ENCODE results near the gene IFI27. TPM values are rescaled to one million over a fixed set of nuclear protein-coding genes. Genes with fewer than 3 reads are reported as not detected.

Gene IFI27
- total and polyA plus RNA-seq, 2 of the 4 experiments (the other 2 are of a cell fraction): under 0.01 to 0.60 TPM

- TF ChIP-seq RCOR1 (IDR thresholded peaks at IDR 0.05; ENCODE audit: insufficient replicate concordance, low read length) (no peak), FOS (IDR thresholded peaks at IDR 0.05; ENCODE audit: low read depth, low read length) (no peak), CHD1 (IDR thresholded peaks at IDR 0.05; ENCODE audit: low read depth, low read length) (no peak), MXI1 (IDR thresholded peaks at IDR 0.05; ENCODE audit: borderline replicate concordance, low read depth, low read length) (no peak), SMC3 (IDR thresholded peaks at IDR 0.05; ENCODE audit: low read depth, low read length) (no peak), RFX5 (IDR thresholded peaks at IDR 0.05; ENCODE audit: low read depth, low read length) (no peak), MAFK (IDR thresholded peaks at IDR 0.05; ENCODE audit: low read depth, low read length) (no peak), BHLHE40 (IDR thresholded peaks at IDR 0.05; ENCODE audit: low read depth, low read length) (no peak), RAD21 (IDR thresholded peaks at IDR 0.05; ENCODE audit: low read length) (no peak), NFE2L2 (IDR thresholded peaks at IDR 0.05; ENCODE audit: low read depth, low read length) (no peak), CEBPB (IDR thresholded peaks at IDR 0.05; ENCODE audit: low read depth, low read length) (no peak), MAZ (IDR thresholded peaks at IDR 0.05; ENCODE audit: borderline replicate concordance, low read depth, low read length) (no peak), POLR2A (IDR thresholded peaks at IDR 0.05; ENCODE audit: low read depth, low read length) (no peak)
- TF ChIP-seq, protein P1, sequence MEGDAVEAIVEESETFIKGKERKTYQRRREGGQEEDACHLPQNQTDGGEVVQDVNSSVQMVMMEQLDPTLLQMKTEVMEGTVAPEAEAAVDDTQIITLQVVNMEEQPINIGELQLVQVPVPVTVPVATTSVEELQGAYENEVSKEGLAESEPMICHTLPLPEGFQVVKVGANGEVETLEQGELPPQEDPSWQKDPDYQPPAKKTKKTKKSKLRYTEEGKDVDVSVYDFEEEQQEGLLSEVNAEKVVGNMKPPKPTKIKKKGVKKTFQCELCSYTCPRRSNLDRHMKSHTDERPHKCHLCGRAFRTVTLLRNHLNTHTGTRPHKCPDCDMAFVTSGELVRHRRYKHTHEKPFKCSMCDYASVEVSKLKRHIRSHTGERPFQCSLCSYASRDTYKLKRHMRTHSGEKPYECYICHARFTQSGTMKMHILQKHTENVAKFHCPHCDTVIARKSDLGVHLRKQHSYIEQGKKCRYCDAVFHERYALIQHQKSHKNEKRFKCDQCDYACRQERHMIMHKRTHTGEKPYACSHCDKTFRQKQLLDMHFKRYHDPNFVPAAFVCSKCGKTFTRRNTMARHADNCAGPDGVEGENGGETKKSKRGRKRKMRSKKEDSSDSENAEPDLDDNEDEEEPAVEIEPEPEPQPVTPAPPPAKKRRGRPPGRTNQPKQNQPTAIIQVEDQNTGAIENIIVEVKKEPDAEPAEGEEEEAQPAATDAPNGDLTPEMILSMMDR (conservative IDR thresholded peaks at IDR 0.05; ENCODE audit: low read depth, low read length): no peak
- TF ChIP-seq, protein P2, sequence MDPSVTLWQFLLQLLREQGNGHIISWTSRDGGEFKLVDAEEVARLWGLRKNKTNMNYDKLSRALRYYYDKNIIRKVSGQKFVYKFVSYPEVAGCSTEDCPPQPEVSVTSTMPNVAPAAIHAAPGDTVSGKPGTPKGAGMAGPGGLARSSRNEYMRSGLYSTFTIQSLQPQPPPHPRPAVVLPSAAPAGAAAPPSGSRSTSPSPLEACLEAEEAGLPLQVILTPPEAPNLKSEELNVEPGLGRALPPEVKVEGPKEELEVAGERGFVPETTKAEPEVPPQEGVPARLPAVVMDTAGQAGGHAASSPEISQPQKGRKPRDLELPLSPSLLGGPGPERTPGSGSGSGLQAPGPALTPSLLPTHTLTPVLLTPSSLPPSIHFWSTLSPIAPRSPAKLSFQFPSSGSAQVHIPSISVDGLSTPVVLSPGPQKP (IDR thresholded peaks at IDR 0.05; ENCODE audit: borderline replicate concordance, low read depth, low read length): no peak
- TF ChIP-seq, protein P3, sequence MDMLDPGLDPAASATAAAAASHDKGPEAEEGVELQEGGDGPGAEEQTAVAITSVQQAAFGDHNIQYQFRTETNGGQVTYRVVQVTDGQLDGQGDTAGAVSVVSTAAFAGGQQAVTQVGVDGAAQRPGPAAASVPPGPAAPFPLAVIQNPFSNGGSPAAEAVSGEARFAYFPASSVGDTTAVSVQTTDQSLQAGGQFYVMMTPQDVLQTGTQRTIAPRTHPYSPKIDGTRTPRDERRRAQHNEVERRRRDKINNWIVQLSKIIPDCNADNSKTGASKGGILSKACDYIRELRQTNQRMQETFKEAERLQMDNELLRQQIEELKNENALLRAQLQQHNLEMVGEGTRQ (IDR thresholded peaks at IDR 0.05; ENCODE audit: low read depth, low read length): no peak
- H3K4ac ChIP-seq (ENCODE audit: low read depth, low read length): no peak overlapping the region
- no peak overlapping the region for H3K27ac ChIP-seq (ENCODE audit: insufficient read depth, low read length)
- H3K9me1 ChIP-seq (ENCODE audit: insufficient read depth, low read length): peaks cover 10% of the 10 kb centered on the region
- no CpG with 5 or more reads among the region's 10 CpGs for WGBS, 2 experiments (ENCODE audit: extremely low coverage in 2 of 2, insufficient read length in 1 of 2)
- H4K20me1 ChIP-seq (ENCODE audit: insufficient read depth, low read length): 0 out of 2 replicates have a peak, but pooled peaks cover 8% of the 10 kb centered on the region
- H3K56ac ChIP-seq (ENCODE audit: extremely low read depth, insufficient read depth, low read length): no peak overlapping the region
- H4K5ac ChIP-seq (ENCODE audit: low read depth, low read length): no peak overlapping the region
- 0 out of 2 replicates have a peak overlapping the region, but pooled peaks have one; percentile 3 for H2BK20ac ChIP-seq (ENCODE audit: low read depth, low read length)
- no peak overlapping the region for H3K4me2 ChIP-seq (ENCODE audit: low read depth, low read length)
- H3K9me3 ChIP-seq (ENCODE audit: control insufficient read depth, insufficient read depth, low read length): no peaks in the 10 kb centered on the region
- H2AFZ ChIP-seq (replicated peaks; ENCODE audit: low read length, poor library complexity): peak overlapping the region; percentile 36
- no peak overlapping the region for H2BK120ac ChIP-seq (ENCODE audit: low read depth, low read length)
- in situ Hi-C loops (cut with MboI; ENCODE audit: low sequenced_read_pairs): no loop called here
- CTCF ChIA-PET: no interaction called here
- no peak overlapping the region for H4K8ac ChIP-seq (ENCODE audit: low read depth in 2 of 2, low read length in 2 of 2)
- ATAC-seq (ENCODE audit: low read depth) (no peak), DNase-seq (no peak)
- H2BK5ac ChIP-seq (ENCODE audit: low read depth, low read length, poor library complexity, severe bottlenecking): no peak overlapping the region
- no peak overlapping the region for H3K23ac ChIP-seq (ENCODE audit: low read depth, low read length)
- no peak overlapping the region for H3K14ac ChIP-seq (replicated peaks; ENCODE audit: low read depth, low read length)
- POLR2A ChIA-PET (ENCODE audit: unreplicated experiment): no interaction called here
- H3K27me3 ChIP-seq (ENCODE audit: control insufficient read depth, insufficient read depth, low read length): no peaks in the 10 kb centered on the region
- H3K36me3 ChIP-seq (ENCODE audit: control insufficient read depth, insufficient read depth, low read length): no peaks in the 10 kb centered on the region; the same call in 1 of the 2 replicates
- H3K4me3 ChIP-seq (ENCODE audit: insufficient read depth, low read depth, low read length): no peak overlapping the region
- H2AK9ac ChIP-seq (replicated peaks; ENCODE audit: low read depth, low read length, poor library complexity): no peak overlapping the region
- no peak overlapping the region for H2BK15ac ChIP-seq (ENCODE audit: low read depth, low read length)
- H3K79me1 ChIP-seq (ENCODE audit: low read depth in 1 of 2, low read length in 2 of 2): no peaks in the 10 kb centered on the region; a peak in 1 of 4 replicates
- intact Hi-C loops (cut with micrococcal nuclease): no loop called here
- H2AK5ac ChIP-seq (ENCODE audit: low read depth, low read length): peak overlapping the region; percentile 48
- H3K9ac ChIP-seq (ENCODE audit: low read depth, low read length): no peak overlapping the region
- no peak overlapping the region for H3K18ac ChIP-seq (ENCODE audit: low read depth, low read length)
- no TSS peak for BruUV-seq (replicated peaks)
- peaks cover 5% of the 10 kb centered on the region; the same call in 1 of the 2 replicates for H3K4me1 ChIP-seq (ENCODE audit: control insufficient read depth, insufficient read depth, low read length)
- dilution Hi-C loops (cut with HindIII; ENCODE audit: low sequenced_read_pairs, unreplicated experiment): no loop called here
- no peak overlapping the region for H4K91ac ChIP-seq (ENCODE audit: insufficient read depth, low read depth, low read length)
Observed at GRCh38 chr14:94101748-94102147, 8.8 kb upstream of the IFI27 start.

Data from IMR-90 (cell line).